ENCODE results near the gene CERS2.

DNA sequence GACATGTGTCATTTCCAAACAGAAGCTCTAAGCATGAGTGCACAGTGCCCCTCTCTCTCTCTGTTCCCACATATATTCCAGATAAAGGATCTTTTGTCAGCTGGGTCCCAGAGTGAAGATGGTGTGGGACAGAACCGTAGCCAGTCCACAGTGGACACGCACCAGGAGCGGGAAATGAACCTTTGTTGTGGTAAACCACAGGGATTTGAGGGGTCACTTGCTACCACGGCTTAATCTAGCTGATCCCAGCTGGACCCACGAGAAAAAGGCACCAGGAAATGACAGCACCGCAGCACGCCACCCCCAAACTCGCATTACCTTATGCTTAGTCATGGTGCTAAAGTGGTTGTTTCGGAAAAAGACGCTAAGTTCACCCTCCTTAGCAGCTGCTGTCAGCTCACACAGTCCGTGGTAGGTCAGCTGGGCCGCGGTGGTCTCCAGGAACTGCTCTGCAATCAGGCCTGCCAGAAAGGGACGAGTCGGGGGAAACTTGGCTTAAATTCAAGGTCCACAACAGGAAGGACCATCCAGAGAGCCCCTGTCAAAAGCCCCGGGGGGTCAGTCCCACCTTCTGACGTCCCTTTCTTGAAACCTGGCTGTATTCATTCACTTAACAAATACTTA, 24.5 kb upstream of the CERS2 start:
- no peak for TF ChIP-seq FOSL2 (IDR thresholded peaks at IDR 0.05; ENCODE audit: borderline replicate concordance, low read depth)
- TF ChIP-seq, protein P1, sequence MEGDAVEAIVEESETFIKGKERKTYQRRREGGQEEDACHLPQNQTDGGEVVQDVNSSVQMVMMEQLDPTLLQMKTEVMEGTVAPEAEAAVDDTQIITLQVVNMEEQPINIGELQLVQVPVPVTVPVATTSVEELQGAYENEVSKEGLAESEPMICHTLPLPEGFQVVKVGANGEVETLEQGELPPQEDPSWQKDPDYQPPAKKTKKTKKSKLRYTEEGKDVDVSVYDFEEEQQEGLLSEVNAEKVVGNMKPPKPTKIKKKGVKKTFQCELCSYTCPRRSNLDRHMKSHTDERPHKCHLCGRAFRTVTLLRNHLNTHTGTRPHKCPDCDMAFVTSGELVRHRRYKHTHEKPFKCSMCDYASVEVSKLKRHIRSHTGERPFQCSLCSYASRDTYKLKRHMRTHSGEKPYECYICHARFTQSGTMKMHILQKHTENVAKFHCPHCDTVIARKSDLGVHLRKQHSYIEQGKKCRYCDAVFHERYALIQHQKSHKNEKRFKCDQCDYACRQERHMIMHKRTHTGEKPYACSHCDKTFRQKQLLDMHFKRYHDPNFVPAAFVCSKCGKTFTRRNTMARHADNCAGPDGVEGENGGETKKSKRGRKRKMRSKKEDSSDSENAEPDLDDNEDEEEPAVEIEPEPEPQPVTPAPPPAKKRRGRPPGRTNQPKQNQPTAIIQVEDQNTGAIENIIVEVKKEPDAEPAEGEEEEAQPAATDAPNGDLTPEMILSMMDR (IDR thresholded peaks at IDR 0.05), result no peak
- TF ChIP-seq, protein P2, sequence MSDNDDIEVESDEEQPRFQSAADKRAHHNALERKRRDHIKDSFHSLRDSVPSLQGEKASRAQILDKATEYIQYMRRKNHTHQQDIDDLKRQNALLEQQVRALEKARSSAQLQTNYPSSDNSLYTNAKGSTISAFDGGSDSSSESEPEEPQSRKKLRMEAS (IDR thresholded peaks at IDR 0.05; ENCODE audit: low read depth), result no peak
